Astrocyte (in vitro differentiated cells and primary cell): Measurements from ENCODE around the gene EPX. TPM values are rescaled to one million over a fixed set of nuclear protein-coding genes. Genes with fewer than 3 reads are reported as not detected.

Experiments
- DNase-seq: peaks from one replicate; pipeline ENCODE4 v3.0.0-alpha.2; 2010; ENCODE audit warnings: low read depth
- FAIRE-seq: peaks from 2 replicates; lab custom pipeline; 2011; peaks lifted over from hg19 to GRCh38; lab: Jason Lieb, UNC
- H2AFZ ChIP-seq: 2 replicates; pipeline ENCODE4 v1.6.0; 2012; ENCODE audit warnings: low read depth, low read length, inconsistent platforms
- H3K27ac ChIP-seq: 2 replicates; pipeline ENCODE4 v1.5.1; 2011; ENCODE audit warnings: low read depth, low read length, inconsistent platforms
- H3K27me3 ChIP-seq: 2 replicates; pipeline ENCODE4 v1.6.0; 2011; ENCODE audit warnings: low read length, inconsistent platforms; ENCODE audit not compliant: insufficient read depth
- H3K36me3 ChIP-seq: 2 replicates; pipeline ENCODE4 v1.5.1; 2011; ENCODE audit warnings: low read length, inconsistent platforms; ENCODE audit not compliant: insufficient read depth
- H3K4me1 ChIP-seq: 2 replicates; pipeline ENCODE4 v1.5.1; 2011; ENCODE audit warnings: low read length, inconsistent platforms; ENCODE audit not compliant: insufficient read depth
- H3K4me2 ChIP-seq: 2 replicates; pipeline ENCODE4 v1.6.0; 2012; ENCODE audit warnings: low read length, inconsistent platforms
- H3K4me3 ChIP-seq: 2 replicates; pipeline ENCODE4 v1.5.1; 2011; ENCODE audit warnings: low read depth, mild to moderate bottlenecking, low read length, inconsistent platforms; ENCODE audit not compliant: insufficient read depth
- H3K79me2 ChIP-seq: 2 replicates; pipeline ENCODE4 v1.6.0; 2012; ENCODE audit warnings: mild to moderate bottlenecking, low read length, inconsistent platforms; ENCODE audit not compliant: insufficient read depth
- H3K9ac ChIP-seq: 2 replicates; pipeline ENCODE4 v1.6.0; 2012; ENCODE audit warnings: mild to moderate bottlenecking, low read length, inconsistent platforms
- H3K9me3 ChIP-seq: 2 replicates; pipeline ENCODE4 v1.5.1; 2012; ENCODE audit warnings: low read depth, mild to moderate bottlenecking, low read length, inconsistent platforms; ENCODE audit not compliant: insufficient read depth
- H4K20me1 ChIP-seq: 2 replicates; pipeline ENCODE4 v1.6.0; 2012; ENCODE audit warnings: low read length, inconsistent platforms; ENCODE audit not compliant: insufficient read depth
- H3K27ac Mint-ChIP-seq: one replicate; pipeline ENCODE4 v1.8.0; 2021; ENCODE audit warnings: mild to moderate bottlenecking, mixed read lengths; ENCODE audit not compliant: unreplicated experiment
- H3K27me3 Mint-ChIP-seq: one replicate; pipeline ENCODE4 v1.8.0; 2021; ENCODE audit warnings: low read depth, mixed read lengths; ENCODE audit not compliant: unreplicated experiment
- H3K36me3 Mint-ChIP-seq: one replicate; pipeline ENCODE4 v1.8.0; 2021; ENCODE audit warnings: low read depth, mixed read lengths; ENCODE audit not compliant: unreplicated experiment
- H3K4me1 Mint-ChIP-seq: one replicate; pipeline ENCODE4 v1.8.0; 2021; ENCODE audit warnings: low read depth, mixed read lengths; ENCODE audit not compliant: unreplicated experiment
- H3K4me3 Mint-ChIP-seq: one replicate; pipeline ENCODE4 v1.8.0; 2021; ENCODE audit warnings: mild to moderate bottlenecking, moderate library complexity, mixed read lengths; ENCODE audit not compliant: unreplicated experiment
- H3K9me3 Mint-ChIP-seq: one replicate; pipeline ENCODE4 v1.8.0; 2021; ENCODE audit warnings: mild to moderate bottlenecking, mixed read lengths; ENCODE audit not compliant: unreplicated experiment
- EZH2 ChIP-seq: IDR thresholded peaks from 2 replicates; pipeline ENCODE4 v1.6.1; 2012; ENCODE audit warnings: mild to moderate bottlenecking, low read length, inconsistent platforms; ENCODE audit not compliant: insufficient read depth
- total RNA-seq: library from RNA; stranded (reverse); gene quantifications from 2 replicates; pipeline ENCODE4 v1.2.1, GENCODE V29; 2021
- TF ChIP-seq, protein P1 (sequence below): IDR thresholded peaks from 2 replicates; pipeline ENCODE4 v1.5.1; 2011; ENCODE audit warnings: low read depth, mild to moderate bottlenecking, inconsistent platforms, low read length, moderate library complexity; ENCODE audit not compliant: insufficient read depth

The EPX gene
- total RNA-seq, 1 donor from 2014 or later, result not detected

DNA sequence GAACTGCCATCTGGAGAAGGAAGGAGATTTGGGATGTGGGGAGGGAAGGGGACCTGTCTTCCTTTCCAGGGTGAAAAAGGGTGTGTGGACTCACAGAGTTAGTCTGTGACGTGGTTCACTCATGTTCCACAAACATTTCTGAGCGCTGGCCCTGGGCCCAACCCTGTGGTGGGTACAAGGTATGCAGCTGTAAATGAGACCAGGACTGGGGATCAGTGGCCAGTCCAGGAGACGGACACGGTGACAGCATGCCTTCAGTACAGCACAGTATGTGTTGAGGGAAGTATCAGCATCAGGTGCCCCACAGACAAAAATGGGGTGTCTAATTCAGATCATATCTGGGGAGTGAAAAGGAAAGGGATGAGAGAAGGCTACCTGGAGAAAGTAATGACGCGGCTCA, 5.5 kb upstream of the EPX start:
- H3K4me3 ChIP-seq, result no peak overlapping the region
- H2AFZ ChIP-seq, result no peak overlapping the region
- no peak for FAIRE-seq
- Mint-ChIP-seq H3K36me3 (no peaks in the 10 kb centered on the region), H3K4me3 (no peak overlapping the region), H3K4me1 (no peaks in the 10 kb centered on the region), H3K27ac (no peak overlapping the region), H3K27me3 (peaks cover 33% of the 10 kb centered on the region), H3K9me3 (no peaks in the 10 kb centered on the region)
- no peaks in the 10 kb centered on the region for H4K20me1 ChIP-seq
- no peak overlapping the region for H3K27ac ChIP-seq
- DNase-seq, result no peak
- TF ChIP-seq, protein P1, sequence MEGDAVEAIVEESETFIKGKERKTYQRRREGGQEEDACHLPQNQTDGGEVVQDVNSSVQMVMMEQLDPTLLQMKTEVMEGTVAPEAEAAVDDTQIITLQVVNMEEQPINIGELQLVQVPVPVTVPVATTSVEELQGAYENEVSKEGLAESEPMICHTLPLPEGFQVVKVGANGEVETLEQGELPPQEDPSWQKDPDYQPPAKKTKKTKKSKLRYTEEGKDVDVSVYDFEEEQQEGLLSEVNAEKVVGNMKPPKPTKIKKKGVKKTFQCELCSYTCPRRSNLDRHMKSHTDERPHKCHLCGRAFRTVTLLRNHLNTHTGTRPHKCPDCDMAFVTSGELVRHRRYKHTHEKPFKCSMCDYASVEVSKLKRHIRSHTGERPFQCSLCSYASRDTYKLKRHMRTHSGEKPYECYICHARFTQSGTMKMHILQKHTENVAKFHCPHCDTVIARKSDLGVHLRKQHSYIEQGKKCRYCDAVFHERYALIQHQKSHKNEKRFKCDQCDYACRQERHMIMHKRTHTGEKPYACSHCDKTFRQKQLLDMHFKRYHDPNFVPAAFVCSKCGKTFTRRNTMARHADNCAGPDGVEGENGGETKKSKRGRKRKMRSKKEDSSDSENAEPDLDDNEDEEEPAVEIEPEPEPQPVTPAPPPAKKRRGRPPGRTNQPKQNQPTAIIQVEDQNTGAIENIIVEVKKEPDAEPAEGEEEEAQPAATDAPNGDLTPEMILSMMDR, result no peak
- TF ChIP-seq EZH2, result no peak
- H3K4me2 ChIP-seq, result no peak overlapping the region
- no peaks in the 10 kb centered on the region for H3K36me3 ChIP-seq
- H3K9me3 ChIP-seq, result no peaks in the 10 kb centered on the region
- H3K79me2 ChIP-seq, result no peaks in the 10 kb centered on the region
- H3K27me3 ChIP-seq, result peaks cover 5% of the 10 kb centered on the region
- H3K9ac ChIP-seq, result no peak overlapping the region
- peaks cover 16% of the 10 kb centered on the region for H3K4me1 ChIP-seq

DNA sequence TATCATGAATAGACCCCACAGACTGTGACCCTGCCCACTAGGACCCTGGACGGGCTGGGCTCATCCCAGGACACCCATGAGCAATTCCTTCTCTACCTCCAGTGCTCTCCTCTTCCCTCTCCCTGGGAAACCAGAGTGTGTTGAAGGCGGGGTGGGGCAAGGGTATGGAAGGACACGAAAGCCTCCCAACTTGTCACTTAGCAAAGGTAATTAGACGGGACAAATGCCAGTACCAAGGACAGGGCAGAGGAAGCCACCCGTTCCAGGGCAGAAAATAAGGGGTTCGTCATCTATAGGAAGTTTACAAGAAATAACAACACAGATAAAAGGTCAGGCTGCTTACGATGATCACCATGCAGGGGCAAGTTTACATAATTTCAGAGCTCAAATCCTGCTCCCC, 4.9 kb upstream of the EPX start:
- Histone ChIP-seq H3K9me3 (no peaks in the 10 kb centered on the region), H3K4me1 (peaks cover 16% of the 10 kb centered on the region), H3K27me3 (peaks cover 5% of the 10 kb centered on the region), H3K4me2 (no peak overlapping the region), H3K36me3 (no peaks in the 10 kb centered on the region), H3K27ac (no peak overlapping the region), H2AFZ (no peak overlapping the region), H4K20me1 (no peaks in the 10 kb centered on the region), H3K79me2 (no peaks in the 10 kb centered on the region), H3K9ac (no peak overlapping the region), H3K4me3 (no peak overlapping the region)
- Mint-ChIP-seq H3K27ac (no peak overlapping the region), H3K9me3 (no peaks in the 10 kb centered on the region), H3K4me1 (no peaks in the 10 kb centered on the region), H3K36me3 (no peaks in the 10 kb centered on the region), H3K4me3 (no peak overlapping the region), H3K27me3 (peaks cover 39% of the 10 kb centered on the region)
- no peak for TF ChIP-seq EZH2
- TF ChIP-seq, protein P1, result no peak
- DNase-seq (no peak), FAIRE-seq (no peak)

DNA sequence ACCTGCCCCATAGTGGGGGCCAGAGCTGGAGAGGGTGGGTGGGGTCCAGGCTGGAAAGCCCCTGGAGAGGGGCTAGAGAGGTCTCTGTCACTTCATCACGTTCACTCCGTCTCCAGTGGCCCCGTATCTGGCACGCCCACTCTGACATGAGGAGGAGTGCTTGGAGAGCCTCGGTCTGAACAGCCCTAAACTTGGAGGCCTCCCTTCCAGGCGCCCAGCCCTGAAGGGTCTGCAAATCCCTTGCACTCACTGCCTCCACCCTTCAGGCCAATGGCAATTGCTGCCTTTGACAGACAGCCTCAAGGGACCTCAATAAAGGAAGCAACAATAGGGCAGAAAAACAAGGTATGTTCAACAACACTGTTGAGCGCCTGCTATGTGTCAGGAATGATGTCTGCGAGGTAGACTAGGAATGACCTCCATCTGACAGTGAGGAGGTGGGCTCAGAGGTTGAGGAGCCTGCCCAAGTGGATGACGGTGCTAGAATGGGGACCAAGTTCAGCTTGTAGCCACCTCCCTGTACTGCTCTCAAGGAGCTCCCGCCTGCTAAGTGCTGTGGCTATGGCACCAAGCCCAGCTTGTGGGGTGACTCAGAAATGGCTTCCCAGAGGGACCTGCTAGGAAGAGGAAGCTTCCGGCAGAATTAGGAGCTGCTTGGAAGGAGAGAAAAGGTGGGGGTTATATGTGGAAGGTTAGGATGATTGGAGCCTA, 2.9 kb upstream of the EPX start:
- Histone ChIP-seq H3K4me2 (peak overlapping the region; percentile 18), H3K4me3 (no peak overlapping the region), H3K27me3 (peaks cover 5% of the 10 kb centered on the region), H3K9me3 (no peaks in the 10 kb centered on the region), H3K36me3 (no peaks in the 10 kb centered on the region), H3K79me2 (no peaks in the 10 kb centered on the region), H3K4me1 (peaks cover 11% of the 10 kb centered on the region), H2AFZ (no peak overlapping the region), H3K9ac (no peak overlapping the region), H4K20me1 (no peaks in the 10 kb centered on the region), H3K27ac (no peak overlapping the region)
- Mint-ChIP-seq H3K36me3 (no peaks in the 10 kb centered on the region), H3K9me3 (no peaks in the 10 kb centered on the region), H3K4me3 (no peak overlapping the region), H3K4me1 (no peaks in the 10 kb centered on the region), H3K27me3 (peaks cover 48% of the 10 kb centered on the region), H3K27ac (peak overlapping the region; percentile 47)
- peak; percentile 9 for FAIRE-seq
- DNase-seq, result peak; percentile 84
- TF ChIP-seq, protein P1, result no peak
- no peak for TF ChIP-seq EZH2
